ENCODE data around the gene ESD.
"Not testable (repeated sequence)": the region's sequence is repeated elsewhere in the genome, so short reads cannot be mapped to it uniquely, and the experiment has no call there.

ESD gene

GRCh38 chr13:46783504-46783903, 13.5 kb downstream of the ESD start:
- no peak for DNase-seq

GRCh38 chr13:46782691-46783090, 14.3 kb downstream of the ESD start:
- no peak for DNase-seq

- DNase-seq = no peak
Observed at GRCh38 chr13:46782066-46782465, 14.9 kb downstream of the ESD start.

- DNase-seq = no peak
Observed at GRCh38 chr13:46778890-46779289, 18.1 kb downstream of the ESD start.

GRCh38 chr13:46778095-46778494, 18.9 kb downstream of the ESD start:
- DNase-seq = no peak

GRCh38 chr13:46775385-46776107, 21.4 kb downstream of the ESD start:
- no peak for DNase-seq

- no peak for DNase-seq
Observed at GRCh38 chr13:46773541-46773940, 23.4 kb downstream of the ESD start.

GRCh38 chr13:46771693-46772092, 25.3 kb downstream of the ESD start:
- no peak for DNase-seq

- DNase-seq = not testable (repeated sequence)
Observed at GRCh38 chr13:46769925-46770324, 27.0 kb downstream of the ESD start.

GRCh38 chr13:46761866-46762265, 35.1 kb downstream of the ESD start:
- no peak for DNase-seq

GRCh38 chr13:46761174-46761573, 35.8 kb downstream of the ESD start:
- DNase-seq = no peak

GRCh38 chr13:46759846-46760245, 37.1 kb downstream of the ESD start:
- DNase-seq = peak; percentile 53

GRCh38 chr13:46757640-46758039, 39.3 kb downstream of the ESD start:
- no peak for DNase-seq

- DNase-seq = no peak
Observed at GRCh38 chr13:46756977-46757376, 40.0 kb downstream of the ESD start.

GRCh38 chr13:46755508-46755907, 41.5 kb downstream of the ESD start:
- DNase-seq = not testable (repeated sequence)

- DNase-seq = no peak
Observed at GRCh38 chr13:46754812-46755211, 42.1 kb downstream of the ESD start.

- DNase-seq = no peak
Observed at GRCh38 chr13:46753917-46754316, 43.0 kb downstream of the ESD start.

GRCh38 chr13:46753137-46753536, 43.8 kb downstream of the ESD start:
- no peak for DNase-seq

- DNase-seq = peak; percentile 90
Observed at GRCh38 chr13:46751811-46752635, 44.9 kb downstream of the ESD start.

GRCh38 chr13:46749951-46750350, 47.0 kb downstream of the ESD start:
- no peak for DNase-seq

GRCh38 chr13:46748300-46748699, 48.7 kb downstream of the ESD start:
- no peak for DNase-seq

GRCh38 chr13:46747031-46747820, 49.7 kb downstream of the ESD start:
- no peak for DNase-seq

GRCh38 chr13:46745706-46746105, 51.3 kb downstream of the ESD start:
- no peak for DNase-seq

- no peak for DNase-seq
Observed at GRCh38 chr13:46745062-46745461, 51.9 kb downstream of the ESD start.
